Neutrophil (primary cell): ENCODE data around the gene NMT1.

Experiments
- H3K27ac ChIP-seq: fragments of 200-600 bp; sonication (generic); 2 replicates; pipeline ENCODE4 v1.5.1; 2016; ENCODE audit warnings: mild to moderate bottlenecking, moderate library complexity
- H3K27me3 ChIP-seq: fragments of 200-600 bp; sonication (generic); 2 replicates; pipeline ENCODE4 v1.6.0; 2016; ENCODE audit warnings: mild to moderate bottlenecking
- H3K36me3 ChIP-seq: fragments of 200-600 bp; sonication (generic); 2 replicates; pipeline ENCODE4 v1.5.1; 2017
- H3K4me1 ChIP-seq, 2 experiments: fragments of 200-600 bp in 1 of 2; sonication (generic) in 1 of 2; 1 replicate in 1 of 2; 2 replicates in 1 of 2; pipeline versions ENCODE4 v1.5.1 to v1.6.1; 2013 to 2016; ENCODE audit warnings: low read depth in 1 of 2, low read length in 1 of 2, mild to moderate bottlenecking in 1 of 2, moderate library complexity in 1 of 2; ENCODE audit not compliant: control insufficient read depth in 1 of 2, insufficient read depth in 1 of 2
- H3K4me3 ChIP-seq, 2 experiments: fragments of 200-600 bp in 1 of 2; sonication (generic) in 1 of 2; 1 replicate in 1 of 2; 2 replicates in 1 of 2; pipeline ENCODE4 v1.5.1; 2013 to 2016; ENCODE audit warnings: low read depth in 1 of 2, low read length in 1 of 2, mild to moderate bottlenecking in 1 of 2, moderate library complexity in 1 of 2
- H3K9me3 ChIP-seq: fragments of 200-600 bp; sonication (generic); 2 replicates; pipeline ENCODE4 v1.5.1; 2016
- CTCF ChIP-seq: fragments of 200-600 bp; sonication (generic); IDR thresholded peaks from 2 replicates; pipeline ENCODE4 v1.5.1; 2016; ENCODE audit warnings: antibody characterized with exemption

NMT1 gene

GRCh38 chr17:45127207-45127547 lies 66.1 kb downstream of the NMT1 start:
- Histone ChIP-seq H3K4me1 (peaks cover 22 to 27% of the 10 kb centered on the region in 2 experiments), H3K27ac (no peak overlapping the region)
- no peak for TF ChIP-seq CTCF

GRCh38 chr17:45127548-45128300 lies 66.6 kb downstream of the NMT1 start:
- Histone ChIP-seq H3K4me1 (peaks cover 24 to 27% of the 10 kb centered on the region in 2 experiments), H3K27ac (no peak overlapping the region), H3K36me3 (no peaks in the 10 kb centered on the region), H3K27me3 (peaks cover 7% of the 10 kb centered on the region), H3K4me3 (no peak overlapping the region), H3K9me3 (no peaks in the 10 kb centered on the region)
- no peak for TF ChIP-seq CTCF

More at GRCh38 chr17:45127207-45127547, 66.1 kb downstream of the NMT1 start:
- H3K36me3 ChIP-seq: no peaks in the 10 kb centered on the region
- peaks cover 10% of the 10 kb centered on the region for H3K27me3 ChIP-seq
- no peak overlapping the region for H3K4me3 ChIP-seq
- no peaks in the 10 kb centered on the region for H3K9me3 ChIP-seq

GRCh38 chr17:45128331-45128730 lies 67.2 kb downstream of the NMT1 start:
- peaks cover 28 to 30% of the 10 kb centered on the region in 2 experiments for H3K4me1 ChIP-seq
- H3K27ac ChIP-seq: no peak overlapping the region

GRCh38 chr17:45128989-45129388 lies 67.9 kb downstream of the NMT1 start:
- H3K36me3 ChIP-seq: no peaks in the 10 kb centered on the region
- H3K27me3 ChIP-seq: peaks cover 7% of the 10 kb centered on the region
- H3K27ac ChIP-seq: no peak overlapping the region
- no peak overlapping the region for H3K4me3 ChIP-seq
- no peak for TF ChIP-seq CTCF
- no peaks in the 10 kb centered on the region for H3K9me3 ChIP-seq
- H3K4me1 ChIP-seq: peaks cover 28 to 30% of the 10 kb centered on the region in 2 experiments

More at GRCh38 chr17:45128331-45128730, 67.2 kb downstream of the NMT1 start:
- no peaks in the 10 kb centered on the region for H3K9me3 ChIP-seq
- H3K4me3 ChIP-seq: no peak overlapping the region
- H3K27me3 ChIP-seq: peaks cover 7% of the 10 kb centered on the region
- TF ChIP-seq CTCF: no peak
- H3K36me3 ChIP-seq: no peaks in the 10 kb centered on the region

- H3K36me3 ChIP-seq: no peaks in the 10 kb centered on the region
- H3K27ac ChIP-seq: no peak overlapping the region
- TF ChIP-seq CTCF: no peak
- H3K27me3 ChIP-seq: peaks cover 7% of the 10 kb centered on the region
- no peaks in the 10 kb centered on the region for H3K9me3 ChIP-seq
- H3K4me3 ChIP-seq: no peak overlapping the region
- peaks cover 28 to 30% of the 10 kb centered on the region in 2 experiments for H3K4me1 ChIP-seq
Observed at GRCh38 chr17:45129426-45129939, 68.4 kb downstream of the NMT1 start.
